Measurements from ENCODE around the gene BANP.
"Not testable (repeated sequence)": the region's sequence is repeated elsewhere in the genome, so short reads cannot be mapped to it uniquely, and the experiment has no call there.

Gene BANP

DNA sequence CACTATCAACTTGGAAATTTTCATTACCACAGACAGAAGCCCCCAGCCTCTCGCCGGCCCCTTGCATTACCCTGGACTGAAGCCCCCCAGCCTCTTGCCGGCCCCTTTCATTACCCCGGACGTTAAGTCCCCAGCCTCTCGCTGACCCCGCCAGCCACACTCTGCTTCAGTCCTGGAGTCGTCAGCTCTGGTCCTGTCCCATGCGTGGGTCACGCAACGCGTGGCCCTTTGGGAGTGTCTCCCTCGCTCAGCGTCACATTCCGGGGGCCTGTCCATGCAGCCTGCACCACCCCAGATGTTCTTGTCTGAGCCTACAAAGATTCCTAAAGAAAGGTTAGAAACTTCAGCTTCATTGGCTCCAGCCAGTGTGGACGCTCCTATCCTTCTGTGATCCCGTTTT is 153.1 kb downstream of the BANP start:
- not testable (repeated sequence) for DNase-seq (ENCODE audit: low read depth)

DNA sequence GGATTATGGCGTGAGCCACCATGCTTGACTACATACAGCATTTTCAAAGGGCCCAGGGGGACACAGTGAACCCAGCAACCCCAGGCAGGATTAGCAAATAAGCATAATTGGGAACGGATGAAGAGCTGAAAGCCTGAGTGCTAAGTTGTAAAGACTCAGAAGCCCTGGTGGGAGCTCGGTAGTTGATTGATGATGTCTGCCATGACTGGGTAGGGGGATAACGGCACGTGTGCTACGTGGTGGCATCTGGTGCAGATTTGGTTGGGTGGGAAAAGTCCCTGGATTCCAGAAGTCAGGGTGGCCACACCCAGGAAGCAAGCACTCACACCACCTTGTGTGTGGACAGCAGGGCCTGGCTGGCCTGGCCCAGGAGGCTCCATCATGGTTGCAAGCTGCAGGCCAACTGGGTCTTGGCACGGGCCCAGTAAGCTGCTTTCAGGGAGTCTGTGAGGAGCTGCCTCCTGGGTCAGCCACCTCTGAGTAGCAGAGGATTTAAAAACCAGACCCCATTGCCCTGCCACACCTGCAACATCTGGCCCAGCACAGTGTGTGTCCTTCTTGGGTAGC is 154.4 kb downstream of the BANP start:
- DNase-seq (ENCODE audit: low read depth): not testable (repeated sequence)

DNA sequence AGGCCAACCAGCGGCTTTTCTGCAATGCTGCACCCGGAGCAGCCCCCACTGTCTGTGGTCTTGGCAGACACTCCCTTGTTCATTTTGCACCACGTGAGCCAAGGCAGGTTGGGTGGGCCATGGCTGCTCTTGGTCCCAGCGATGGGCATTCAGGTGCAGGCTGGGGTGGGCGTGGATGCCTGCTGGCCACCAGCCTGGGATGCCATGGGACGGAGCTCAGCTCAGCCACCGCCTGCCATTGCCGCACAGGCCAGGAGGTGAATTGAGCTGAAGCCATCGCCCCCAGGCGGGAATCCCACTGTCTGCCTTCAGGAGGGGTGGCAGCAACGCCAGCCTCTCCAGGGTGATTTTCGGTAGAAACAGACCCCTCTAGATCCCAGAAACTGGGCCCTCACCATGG is 155.3 kb downstream of the BANP start:
- DNase-seq (ENCODE audit: low read depth): not testable (repeated sequence)

DNA sequence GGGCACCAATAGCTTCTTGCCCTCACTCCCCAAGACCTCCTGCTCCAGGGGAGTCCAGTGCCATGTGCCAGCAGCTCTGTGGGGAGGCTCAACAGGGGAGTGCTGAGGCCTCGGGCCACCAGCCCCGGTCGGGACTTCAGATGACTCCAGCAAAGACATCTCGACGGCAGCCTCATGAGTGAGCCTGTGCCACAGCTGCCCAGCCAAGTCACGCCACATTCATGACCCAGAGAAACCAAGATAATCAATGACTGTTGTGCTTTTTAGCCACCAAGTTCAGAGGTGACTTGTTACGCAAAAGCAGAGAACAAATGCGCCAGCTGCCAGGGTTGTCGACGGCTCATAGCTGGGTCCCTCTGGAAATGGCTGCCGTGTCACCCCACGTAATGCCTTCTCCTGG is 157.5 kb downstream of the BANP start:
- no peak for DNase-seq (ENCODE audit: low read depth)

DNA sequence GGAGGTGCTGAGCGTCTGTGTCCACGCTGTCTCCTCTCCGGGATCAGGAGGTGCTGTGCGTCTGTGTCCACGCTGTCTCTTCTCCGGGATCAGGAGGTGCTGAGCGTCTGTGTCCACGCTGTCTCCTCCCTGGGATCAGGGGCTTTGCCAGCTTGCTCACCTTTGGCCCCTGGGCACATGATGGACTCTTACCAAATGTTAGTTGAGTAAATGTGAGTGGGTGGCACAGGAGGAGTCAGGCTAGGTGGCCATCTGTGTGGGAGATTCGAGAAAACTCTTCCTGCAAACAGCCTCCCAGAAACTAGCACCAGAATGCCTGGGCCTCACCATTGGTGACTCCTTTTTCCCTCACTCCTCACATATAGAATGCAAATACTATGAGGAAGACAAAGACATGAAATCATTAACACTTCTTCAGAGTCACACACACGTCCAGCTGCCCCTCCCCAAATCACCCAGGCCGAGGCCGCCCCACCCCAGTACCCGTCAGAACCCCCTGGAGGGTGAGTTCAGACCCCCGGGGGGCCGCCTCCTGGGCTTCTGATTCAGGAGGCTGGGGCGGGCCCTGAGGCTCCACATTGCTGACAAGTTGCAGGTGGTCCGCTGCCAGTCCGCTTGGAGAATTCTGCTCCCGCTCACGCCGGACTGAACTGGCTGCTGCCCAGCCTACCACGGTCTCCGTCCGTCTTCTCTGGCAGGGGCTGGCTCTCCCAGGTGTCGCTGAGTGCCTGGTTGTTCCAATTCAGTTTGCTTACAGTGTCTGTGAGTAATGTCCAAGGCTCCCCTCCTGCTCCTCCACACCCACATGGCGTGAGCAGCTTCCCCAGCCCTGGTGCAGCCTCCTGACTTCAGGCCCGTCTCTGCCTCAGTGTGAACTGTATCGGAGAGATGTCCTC is 158.7 kb downstream of the BANP start:
- not testable (repeated sequence) for DNase-seq (ENCODE audit: low read depth)

DNA sequence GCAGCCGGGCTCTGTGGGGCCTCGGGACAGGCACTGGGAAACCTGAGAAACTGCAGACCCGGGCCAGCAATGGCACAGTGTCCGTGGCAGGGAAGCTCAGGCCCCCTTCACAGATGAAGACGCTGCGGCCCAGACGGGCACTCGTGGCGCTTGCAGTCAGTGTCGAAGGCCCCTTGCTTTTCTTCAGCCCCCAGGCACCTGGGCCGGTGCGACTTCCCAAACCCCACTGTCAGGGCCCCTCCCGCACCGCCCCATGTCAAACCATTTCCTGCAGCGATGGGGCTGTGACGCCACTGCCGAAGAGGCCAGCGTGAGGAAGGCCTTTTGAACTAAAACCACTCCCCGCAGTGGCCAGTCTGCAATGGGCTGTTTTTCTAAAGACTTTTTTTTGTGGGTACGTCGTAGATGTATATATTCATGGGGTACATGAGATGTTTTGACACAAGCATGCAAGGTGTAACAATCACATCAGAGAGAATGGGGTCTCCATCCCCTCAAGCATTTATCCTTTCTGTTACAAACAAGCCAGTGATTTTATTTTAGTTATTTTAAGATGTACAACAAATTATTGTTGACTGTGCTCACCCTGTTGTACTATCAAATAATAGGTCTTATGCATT is 159.8 kb downstream of the BANP start:
- not testable (repeated sequence) for DNase-seq (ENCODE audit: low read depth)

DNA sequence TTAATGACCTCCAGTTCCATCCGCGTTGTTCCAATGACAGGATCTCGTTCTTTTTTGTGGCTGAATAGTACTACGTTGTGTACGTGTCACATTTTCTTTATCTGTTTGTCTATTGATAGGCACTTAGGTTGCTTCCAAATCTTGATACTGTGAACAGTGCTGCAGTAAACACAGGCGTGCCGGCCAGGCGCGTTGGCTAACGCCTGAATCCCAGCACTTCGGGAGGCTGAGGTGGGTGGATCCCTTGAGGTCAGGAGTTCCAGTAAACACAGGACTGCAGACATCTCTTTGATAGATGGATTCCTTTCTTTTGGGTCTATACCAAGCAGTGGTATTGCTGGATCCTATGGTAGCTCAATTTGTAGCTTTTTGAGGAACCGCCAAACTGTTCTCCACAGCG is 160.7 kb downstream of the BANP start:
- DNase-seq (ENCODE audit: low read depth): not testable (repeated sequence)

DNA sequence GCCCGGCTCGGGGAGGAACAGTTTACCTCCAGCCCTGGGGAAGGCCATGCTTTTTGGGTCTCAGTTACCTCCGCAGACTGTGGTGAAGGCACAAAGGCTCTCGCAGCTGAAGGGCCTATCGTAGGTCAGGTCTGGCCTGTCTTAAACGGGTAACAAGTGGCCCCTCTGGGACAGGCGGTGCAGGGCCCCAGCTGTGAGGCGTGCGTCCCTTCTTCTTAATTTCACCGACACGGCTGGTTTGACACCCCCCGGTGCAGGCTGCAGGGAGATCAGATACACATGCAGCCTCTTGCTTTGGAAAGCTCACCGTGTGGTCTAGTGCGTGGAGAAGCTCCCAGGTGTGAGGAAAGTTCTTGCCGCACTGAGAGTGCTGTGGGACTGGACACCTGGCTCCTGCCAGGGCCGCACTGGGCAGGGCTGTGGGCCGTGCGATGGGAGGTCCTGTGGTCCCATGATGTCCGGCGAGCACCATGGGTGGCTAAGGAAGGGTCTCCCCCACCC is 162.4 kb downstream of the BANP start:
- DNase-seq (ENCODE audit: low read depth): no peak

DNA sequence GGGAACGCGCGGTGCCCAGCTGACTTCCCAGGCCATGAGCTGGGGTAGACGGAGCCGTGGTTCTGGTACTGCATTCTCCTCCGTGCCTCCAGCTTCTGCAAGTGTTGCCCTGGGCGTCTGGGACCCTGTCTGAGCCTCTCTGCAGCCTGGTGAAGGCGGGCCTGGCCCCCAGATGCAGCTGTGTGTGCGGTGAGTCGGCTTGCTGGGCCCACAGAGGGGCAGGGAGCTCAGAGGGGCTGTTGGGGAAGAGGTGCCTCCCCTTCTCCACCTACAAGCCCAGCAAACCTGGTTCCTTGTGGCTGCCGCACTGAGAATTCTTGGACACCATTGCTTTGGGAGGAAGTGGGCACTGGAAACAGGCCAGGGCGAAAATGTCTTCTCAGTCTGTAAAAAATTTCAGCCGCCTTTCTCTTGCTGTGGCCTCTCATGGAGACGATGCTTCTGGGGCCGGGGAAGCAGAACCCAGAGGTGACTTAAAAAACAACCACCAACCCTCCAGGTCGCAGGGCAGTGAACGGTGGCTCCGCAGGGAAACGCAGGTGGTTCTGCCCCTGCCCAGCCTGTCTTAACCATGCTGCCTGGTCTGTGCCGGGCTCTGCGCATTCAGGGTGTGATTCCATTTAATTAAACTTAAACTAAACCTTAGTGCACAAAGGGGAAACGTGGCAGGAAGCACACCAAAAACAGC is 163.5 kb downstream of the BANP start:
- not testable (repeated sequence) for DNase-seq (ENCODE audit: low read depth)

DNA sequence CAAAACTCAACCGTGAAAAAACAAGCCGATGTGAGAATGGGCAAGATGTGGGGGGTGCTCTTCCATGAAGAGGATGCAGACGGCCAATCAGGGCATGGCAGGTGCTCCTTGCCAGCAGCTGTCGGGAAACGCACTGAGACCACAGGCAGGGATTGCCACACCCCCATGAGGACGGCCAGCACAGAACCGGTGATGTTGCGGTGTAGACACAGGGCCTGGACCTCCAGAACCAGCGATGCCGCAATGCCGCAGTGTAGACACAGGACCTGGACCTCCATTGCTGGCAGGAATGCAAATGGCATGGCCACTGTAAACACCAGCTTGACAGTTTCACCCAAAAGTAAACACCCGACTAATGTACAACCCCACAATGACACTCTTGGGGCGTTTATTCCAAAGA is 164.9 kb downstream of the BANP start:
- no peak for DNase-seq (ENCODE audit: low read depth)

DNA sequence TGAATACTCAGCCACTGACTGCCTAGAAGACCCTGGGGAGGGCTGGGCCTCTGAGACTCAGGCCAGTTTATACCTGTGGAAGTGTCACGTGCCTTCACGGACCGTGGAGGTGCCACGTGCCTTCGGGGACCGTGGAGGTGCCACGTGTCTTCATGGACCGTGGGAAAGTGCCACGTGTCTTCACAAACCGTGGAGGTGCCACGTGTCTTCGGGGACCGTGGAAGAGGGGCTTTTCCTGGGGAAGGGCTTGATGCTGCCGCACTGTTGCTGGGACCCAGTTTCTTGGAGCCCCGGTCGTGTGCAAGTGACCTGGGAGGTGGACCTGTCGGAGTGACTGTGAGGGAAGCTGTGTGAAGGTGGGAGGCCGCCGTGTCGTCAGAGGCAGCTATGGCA is 166.2 kb downstream of the BANP start:
- no peak for DNase-seq (ENCODE audit: low read depth)

DNA sequence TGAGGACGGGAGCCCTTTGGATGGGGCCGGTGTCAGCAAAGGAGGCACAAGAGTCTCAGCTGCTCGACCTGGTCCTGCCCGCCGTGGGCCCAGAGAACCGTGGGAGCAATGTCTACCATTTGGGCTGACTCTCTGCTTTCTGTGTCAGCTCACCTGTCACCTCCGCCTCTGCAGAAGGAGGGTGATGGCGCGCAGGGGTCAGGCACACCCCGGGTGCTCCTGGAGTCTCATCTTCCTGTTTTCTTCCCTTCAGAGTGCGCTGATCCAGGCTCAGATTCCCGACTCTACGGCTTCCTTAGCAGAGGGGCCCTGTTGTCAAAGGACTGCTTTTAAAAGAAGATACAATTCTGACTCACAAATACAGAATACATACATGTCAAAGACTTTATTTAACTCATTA is 167.1 kb downstream of the BANP start:
- DNase-seq (ENCODE audit: low read depth): no peak

DNA sequence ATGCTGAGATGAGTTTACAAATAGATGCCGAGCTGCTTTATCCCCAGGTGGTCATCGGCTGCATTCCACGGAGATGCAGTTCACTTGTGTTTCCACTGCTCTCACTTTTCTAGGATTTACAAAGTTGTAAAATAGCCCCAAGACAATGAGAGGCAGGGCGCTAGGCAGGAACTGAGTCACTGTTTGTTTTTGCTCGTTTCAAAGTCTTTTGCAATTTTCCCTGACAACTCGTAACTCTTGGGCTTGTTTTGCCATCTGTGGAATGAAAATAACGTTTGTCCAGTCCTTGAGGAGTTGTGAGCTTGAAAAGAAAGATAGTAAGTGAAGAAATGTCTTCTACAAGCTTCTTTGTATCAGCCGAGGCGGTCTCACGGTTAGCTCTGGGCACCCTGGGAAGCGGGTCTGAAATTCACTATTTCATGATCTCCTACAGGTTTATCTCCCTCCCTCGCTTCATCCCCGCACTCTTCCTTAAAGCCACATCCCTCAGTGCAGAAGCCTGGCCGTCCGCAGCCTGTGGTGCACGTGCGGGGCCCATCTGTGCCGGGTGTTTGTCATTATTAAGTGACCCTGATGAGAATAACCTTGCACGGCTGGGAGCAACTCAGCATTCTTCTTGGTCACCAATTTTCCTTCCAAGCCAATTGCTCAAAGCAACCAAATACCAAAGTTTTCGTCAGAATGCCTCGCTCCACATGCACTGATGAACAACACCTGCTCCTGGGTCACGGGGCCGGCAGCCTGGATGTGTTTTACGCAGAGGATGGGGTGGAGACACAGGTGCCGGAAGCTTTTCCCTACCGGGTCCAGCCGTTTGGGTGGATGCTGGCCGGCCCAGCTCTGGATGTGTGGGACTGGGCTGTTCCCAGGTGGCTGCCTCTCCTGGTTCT is 167.9 kb downstream of the BANP start:
- not testable (repeated sequence) for DNase-seq (ENCODE audit: low read depth)

DNA sequence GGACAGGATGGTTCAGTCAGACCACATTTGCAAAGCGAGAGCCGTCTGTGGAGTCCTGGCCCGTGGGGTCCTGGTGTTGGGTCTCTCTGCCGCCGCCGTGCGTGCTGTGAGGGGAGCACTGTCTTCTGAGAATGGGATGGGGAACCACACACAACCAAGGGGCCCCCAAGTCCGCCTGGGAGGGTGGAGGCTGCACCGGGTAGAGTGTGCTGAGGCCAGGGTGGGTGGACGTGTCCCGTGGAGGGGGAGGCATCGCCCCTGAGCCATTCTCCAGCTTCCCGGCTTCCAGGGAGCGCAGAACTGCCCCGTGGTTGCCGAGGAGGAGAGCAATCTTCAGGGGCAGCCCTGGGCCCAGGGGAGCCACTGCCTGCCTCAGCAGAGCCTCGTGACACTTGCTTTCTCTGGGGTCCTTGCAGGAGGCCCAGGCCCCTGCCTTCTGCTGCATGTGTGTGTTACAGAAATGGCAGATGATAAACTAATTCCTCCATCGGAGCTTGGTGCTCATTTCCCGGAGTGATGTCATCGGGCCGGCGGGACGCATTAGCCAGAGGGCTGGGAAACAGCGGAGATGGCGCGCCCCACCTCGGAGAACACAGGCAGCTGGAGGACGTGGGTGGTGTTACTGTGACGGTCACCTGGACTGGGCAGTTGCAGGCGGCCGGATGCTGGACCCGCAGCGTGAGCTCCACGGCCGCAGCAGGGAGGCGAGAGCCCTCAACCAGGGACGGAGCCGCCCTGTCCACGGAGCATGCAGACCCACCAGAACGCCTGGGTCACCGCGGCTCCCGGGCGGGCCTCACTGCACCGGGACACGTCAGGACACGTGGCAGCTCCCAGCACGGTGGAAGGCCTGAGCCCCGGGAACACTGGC is 168.9 kb downstream of the BANP start:
- DNase-seq (ENCODE audit: low read depth): not testable (repeated sequence)

DNA sequence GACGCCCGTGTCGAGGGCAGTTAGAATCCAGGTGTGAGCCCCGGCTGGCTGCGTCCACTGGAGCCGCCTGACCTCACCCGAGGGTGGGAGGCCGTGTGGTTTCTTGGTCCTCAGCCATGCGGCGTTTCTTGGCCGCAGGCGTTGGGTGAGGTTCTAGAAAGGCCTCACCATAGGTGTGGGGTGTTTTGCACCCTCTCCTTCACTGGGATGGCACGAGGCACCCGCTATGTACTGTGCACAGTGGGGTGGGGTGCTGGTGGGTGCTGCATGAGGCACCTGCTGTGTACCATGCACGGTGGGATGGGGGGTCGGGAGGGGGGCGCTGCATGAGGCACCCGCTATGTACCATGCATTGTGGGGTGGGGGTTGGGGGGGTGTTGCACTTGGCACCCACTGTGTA is 169.6 kb downstream of the BANP start:
- DNase-seq (ENCODE audit: low read depth): no peak

DNA sequence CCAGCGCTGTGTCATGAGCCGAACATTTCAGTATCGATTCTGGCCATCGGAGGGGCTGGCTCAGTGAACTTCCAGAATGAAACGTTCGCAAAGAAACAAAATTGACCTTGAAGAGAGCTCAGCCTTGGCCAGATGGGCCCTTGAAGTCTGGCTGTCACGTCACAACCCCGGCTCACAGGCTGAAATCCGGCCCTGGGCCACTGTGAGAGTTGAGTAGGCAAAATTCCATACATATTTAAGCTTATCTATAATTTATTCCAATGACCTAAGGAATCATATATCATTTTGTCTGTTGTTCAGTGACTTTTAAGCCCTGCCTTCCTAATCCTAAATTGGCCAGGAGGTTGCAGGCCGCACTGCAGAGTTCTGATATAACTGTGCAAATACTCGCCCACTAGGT is 170.2 kb downstream of the BANP start:
- DNase-seq (ENCODE audit: low read depth): not testable (repeated sequence)

DNA sequence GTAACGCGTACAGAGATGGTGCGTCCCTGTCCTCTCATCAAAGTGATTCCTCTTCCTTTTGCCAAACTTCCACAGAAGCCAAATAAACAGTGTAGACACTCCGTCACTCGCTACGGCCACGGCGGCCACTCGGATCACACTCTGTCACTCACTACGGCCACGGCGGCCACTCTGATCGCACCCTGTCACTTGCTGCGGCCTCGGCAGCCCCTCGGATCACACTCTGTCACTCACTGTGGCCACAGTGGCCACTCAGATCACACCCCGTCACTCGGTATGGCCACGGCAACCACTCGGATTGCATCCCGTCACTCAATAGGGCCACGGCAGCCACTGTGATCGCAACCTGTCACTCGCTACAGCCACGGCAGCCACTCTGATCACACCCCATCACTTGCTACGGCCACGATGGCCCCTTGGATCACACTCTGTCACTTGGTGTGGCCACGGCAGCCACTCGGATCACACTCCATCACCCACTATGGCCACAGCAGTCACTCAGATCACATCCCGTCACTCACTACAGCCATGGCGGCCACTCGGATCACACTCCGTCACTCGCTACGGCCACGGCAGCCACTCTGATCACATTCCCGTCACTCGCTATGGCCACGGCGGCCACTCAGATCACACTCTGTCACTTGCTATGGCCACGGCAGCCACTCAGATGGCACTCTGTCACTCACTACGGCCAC is 170.8 kb downstream of the BANP start:
- DNase-seq (ENCODE audit: low read depth): no peak
